HepG2 (cell line): ENCODE measurements around the gene TMEM129. TPM values are rescaled to one million over a fixed set of nuclear protein-coding genes. Genes with fewer than 3 reads are reported as not detected.
A peak's percentile ranks its signal among the peaks of the same experiment; 100 is the strongest.

Experiments used
- ATAC-seq: fragments of 200-7000 bp; cut with Tn5 transposase; 3 replicates; pipeline ENCODE4 v1.9.1; 2020; ENCODE audit warnings: mild to moderate bottlenecking, moderate library complexity
- BruUV-seq: library from RNA; stranded (reverse); fragments of 400-500 nt; replicated peaks from 2 replicates; lab custom pipeline; 2021; lab: Mats Ljungman, UMichigan
- CTCF ChIA-PET: fragments of 300-600 bp; formaldehyde crosslinking; extraction: SDS; loops from one replicate; lab custom pipeline; 2021; ENCODE audit warnings: low total read pairs, inconsistent platforms, low intra/inter-chr PET ratio; lab: Yijun Ruan, JAX
- POLR2A ChIA-PET: fragments of 350-600 bp; sonication (Branson Sonifier 250); formaldehyde crosslinking; loops from one replicate; lab custom pipeline; 2020; ENCODE audit warnings: antibody characterized with exemption, inconsistent platforms; lab: Yijun Ruan, JAX
- DNase-seq: peaks from one replicate; pipeline ENCODE4 v3.0.0-alpha.2; 2015; ENCODE audit warnings: low spot score
- FAIRE-seq: peaks from 3 replicates; lab custom pipeline; 2011; peaks lifted over from hg19 to GRCh38; lab: Jason Lieb, UNC
- H2AFZ ChIP-seq: one replicate; pipeline ENCODE4 v1.6.1; 2011; ENCODE audit warnings: low read length, inconsistent platforms
- H3K27ac ChIP-seq: fragments of 300-600 bp; 3 replicates; pipeline ENCODE4 v1.8.0; 2011; ENCODE audit warnings: mixed run types, mild to moderate bottlenecking, mixed read lengths, low read length, inconsistent platforms; ENCODE audit not compliant: insufficient read depth; ENCODE audit errors: extremely low read length
- H3K27me3 ChIP-seq, 2 experiments: fragments of 200-600 bp in 1 of 2; 2 replicates in 1 of 2; 3 replicates in 1 of 2; pipeline versions ENCODE4 v1.6.0 to v1.8.0; 2011; ENCODE audit warnings: low read length in 2 of 2, mild to moderate bottlenecking in 2 of 2, moderate library complexity in 2 of 2, inconsistent platforms in 1 of 2; ENCODE audit not compliant: insufficient read depth in 2 of 2, control insufficient read depth in 1 of 2
- H3K36me3 ChIP-seq, 2 experiments: fragments of 200-600 bp in 1 of 2; replicated peaks in 1 of 2; 2 replicates in 1 of 2; 3 replicates in 1 of 2; pipeline versions ENCODE4 v1.5.1 to v1.8.0; 2011; ENCODE audit warnings: low read length in 2 of 2, inconsistent platforms in 1 of 2; ENCODE audit not compliant: insufficient read depth in 2 of 2, control insufficient read depth in 1 of 2
- H3K4me1 ChIP-seq: 2 replicates; pipeline ENCODE4 v1.5.1; 2012; ENCODE audit warnings: low read length, inconsistent platforms; ENCODE audit not compliant: insufficient read depth
- H3K4me2 ChIP-seq: 2 replicates; pipeline ENCODE4 v1.6.0; 2011; ENCODE audit warnings: low read depth, low read length, inconsistent platforms
- H3K4me3 ChIP-seq, 3 experiments: fragments of 200-600 bp in 1 of 3; sonication (generic), shearing (Covaris generic) in 1 of 3; replicated peaks in 1 of 3; 2 replicates each; pipeline ENCODE4 v1.5.1; 2011 to 2016; ENCODE audit warnings: low read length in 3 of 3, inconsistent platforms in 2 of 3, low read depth in 2 of 3, mild to moderate bottlenecking in 2 of 3, control low read depth in 1 of 3, mixed read lengths in 1 of 3; ENCODE audit not compliant: insufficient read depth in 1 of 3
- H3K79me2 ChIP-seq: one replicate; pipeline ENCODE4 v1.6.1; 2011; ENCODE audit warnings: low read length, inconsistent platforms; ENCODE audit not compliant: insufficient read depth
- H3K9ac ChIP-seq: 2 replicates; pipeline ENCODE4 v1.6.0; 2011; ENCODE audit warnings: mild to moderate bottlenecking, low read depth, low read length, inconsistent platforms; ENCODE audit not compliant: insufficient read depth
- H3K9me3 ChIP-seq: 2 replicates; pipeline ENCODE4 v1.5.1; 2012; ENCODE audit warnings: mild to moderate bottlenecking, low read length
- H4K20me1 ChIP-seq: 2 replicates; pipeline ENCODE4 v1.6.0; 2011; ENCODE audit warnings: inconsistent platforms, mild to moderate bottlenecking, low read length, moderate library complexity; ENCODE audit not compliant: insufficient read depth
- GABPB1 ChIP-seq: IDR thresholded peaks from 2 replicates; pipeline ENCODE4 v1.6.1; 2016; ENCODE audit warnings: mild to moderate bottlenecking, missing genetic modification reagents, moderate library complexity, missing compliant biosample characterization
- GATAD1 ChIP-seq: IDR thresholded peaks from 2 replicates; pipeline ENCODE4 v1.6.1; 2016; ENCODE audit warnings: missing genetic modification reagents, missing compliant biosample characterization
- SMC3 ChIP-seq: IDR thresholded peaks from 2 replicates; pipeline ENCODE4 v1.6.1; 2011; ENCODE audit warnings: low read length, improper control_type of control experiment
- ZEB1 ChIP-seq: IDR thresholded peaks from 2 replicates; pipeline ENCODE4 v1.6.1; 2012; ENCODE audit warnings: mild to moderate bottlenecking, low read depth, inconsistent platforms; ENCODE audit not compliant: insufficient replicate concordance
- ZNF136 ChIP-seq: sonication (generic); formaldehyde crosslinking; IDR thresholded peaks from 2 replicates; pipeline ENCODE4 v1.8.1; 2022; ENCODE audit warnings: low read depth, mild to moderate bottlenecking, moderate library complexity, missing genetic modification reagents
- ZNF260 ChIP-seq: sonication (generic); formaldehyde crosslinking; IDR thresholded peaks from 2 replicates; pipeline ENCODE4 v1.4.0; 2020; ENCODE audit warnings: missing genetic modification reagents, low read depth, mild to moderate bottlenecking, borderline replicate concordance
- ZNF709 ChIP-seq: sonication (generic); formaldehyde crosslinking; IDR thresholded peaks from 2 replicates; pipeline ENCODE4 v1.5.0; 2020; ENCODE audit warnings: mild to moderate bottlenecking, missing genetic modification reagents
- WGBS: methylation state at CpG from one replicate; pipeline ENCODE4 v1.1.6; 2017; ENCODE audit warnings: low lambda C conversion rate; 5-methylcytosine and 5-hydroxymethylcytosine counted together
- in situ Hi-C: cut with HindIII; loops from 2 replicates; pipeline ENCODE4 v1.10.0; 2017; ENCODE audit warnings: low pct_unique_long_range_greater_than_20kb; ENCODE audit not compliant: extremely low pct_ligation_motif_present
- intact Hi-C: fragments of 100-400 bp; cut with micrococcal nuclease; formaldehyde crosslinking; loops from one replicate; pipeline ENCODE4 v1.10.0; 2022; ENCODE audit not compliant: unreplicated experiment
- polyA plus RNA-seq, 8 experiments: library from polyadenylated mRNA; depleted of rRNA in 3 of 8; stranded (reverse) in 7 of 8; unstranded in 1 of 8; fragments of >200 nt; fragmentation: Illumina TruSeq in 4 of 8; extraction: Trizol in 4 of 8; gene quantifications; 2 replicates each; pipeline versions ENCODE4 v1.2.1 to v1.2.3, GENCODE V29; 2011 to 2016; ENCODE audit warnings: low read depth in 4 of 8, missing spikeins in 1 of 8, mixed read lengths in 1 of 8; ENCODE audit not compliant: insufficient read depth in 1 of 8
- total RNA-seq, 5 experiments: library from RNA; depleted of rRNA; stranded (reverse); fragments of >200 nt; fragmentation: Illumina TruSeq; extraction: Trizol; gene quantifications; 2 replicates each; pipeline ENCODE4 v1.2.3, GENCODE V29; 2016; ENCODE audit warnings: low read depth in 1 of 5
- TF ChIP-seq, protein P1 (sequence below), 2 experiments: sonication (generic) in 1 of 2; formaldehyde crosslinking in 1 of 2; IDR thresholded peaks; 2 replicates each; pipeline versions ENCODE4 v1.5.1 to v1.6.1; 2011 to 2020; ENCODE audit warnings: borderline replicate concordance in 1 of 2, low read depth in 1 of 2, low read length in 1 of 2, mild to moderate bottlenecking in 1 of 2, missing genetic modification reagents in 1 of 2, moderate library complexity in 1 of 2
- TF ChIP-seq, protein P2 (sequence below): IDR thresholded peaks from 2 replicates; pipeline ENCODE4 v1.6.1; 2016; ENCODE audit warnings: missing compliant biosample characterization, missing genetic modification reagents, borderline replicate concordance

The TMEM129 gene
- total and polyA plus RNA-seq, 2 of the 13 experiments (the other 11 are each of a cell fraction or from before 2014, with no cell fraction given) = 19.0 to 25.8 TPM

- TF ChIP-seq ZEB1 (no peak), SMC3 (peak; percentile 91), GATAD1 (CRISPR knock-in tag) (no peak)
- TF ChIP-seq, protein P1, sequence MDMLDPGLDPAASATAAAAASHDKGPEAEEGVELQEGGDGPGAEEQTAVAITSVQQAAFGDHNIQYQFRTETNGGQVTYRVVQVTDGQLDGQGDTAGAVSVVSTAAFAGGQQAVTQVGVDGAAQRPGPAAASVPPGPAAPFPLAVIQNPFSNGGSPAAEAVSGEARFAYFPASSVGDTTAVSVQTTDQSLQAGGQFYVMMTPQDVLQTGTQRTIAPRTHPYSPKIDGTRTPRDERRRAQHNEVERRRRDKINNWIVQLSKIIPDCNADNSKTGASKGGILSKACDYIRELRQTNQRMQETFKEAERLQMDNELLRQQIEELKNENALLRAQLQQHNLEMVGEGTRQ (IDR thresholded peaks at IDR 0.05; ENCODE audit: low read depth, low read length) = no peak
- TF ChIP-seq, protein P1 (CRISPR knock-in tag; IDR thresholded peaks at IDR 0.05; ENCODE audit: borderline replicate concordance) = no peak
- TF ChIP-seq, all 625 proteins: peak for 39
Observed at GRCh38 chr4:1693131-1693896, 27.8 kb downstream of the TMEM129 start (continued).

DNA sequence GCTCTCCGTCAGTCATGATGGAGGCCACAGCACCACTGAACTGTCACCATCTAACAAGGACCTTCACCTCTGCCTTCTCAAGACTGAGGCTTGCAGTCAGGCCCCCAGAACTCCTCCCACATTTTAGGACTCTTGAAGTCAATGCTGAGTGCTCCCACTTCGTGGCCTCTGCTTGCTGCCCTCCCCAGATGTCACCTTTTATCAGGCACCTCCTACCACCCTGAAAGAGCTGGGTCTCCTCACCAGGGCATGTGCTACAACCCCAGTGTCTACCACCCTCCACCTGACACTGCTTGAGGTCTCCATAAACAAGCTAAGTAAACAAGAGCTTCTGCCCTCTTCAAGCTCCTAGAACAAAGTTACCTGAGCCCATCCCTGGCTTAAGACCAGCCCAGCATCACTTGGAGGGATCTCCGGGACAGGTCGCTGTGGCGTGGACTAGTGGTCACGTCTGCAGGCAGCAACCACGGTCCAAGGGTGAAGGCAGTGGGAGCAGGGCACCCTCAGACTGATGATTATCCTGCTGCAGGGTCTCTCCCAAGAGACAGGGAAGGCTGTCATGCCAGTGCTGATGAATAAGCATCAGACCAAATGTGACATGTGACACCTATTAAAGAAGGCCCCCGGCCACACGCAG, 29.3 kb downstream of the TMEM129 start:
- H3K4me2 ChIP-seq = no peak overlapping the region
- POLR2A ChIA-PET = interaction anchor here (1.2 kb wide), 1 partner anchor 17 kb away, joined by 3 read pairs; no protein-coding TSS in a partner anchor
- H3K27ac ChIP-seq = no peak overlapping the region
- intact Hi-C loops (no loop called here), in situ Hi-C loops (loop anchor here (5.0 kb wide), 1 partner anchor 35 kb away; no protein-coding TSS in a partner anchor)
- peaks cover 2% of the 10 kb centered on the region; the same call in 1 of the 2 replicates for H4K20me1 ChIP-seq
- 75% methylated on average over 4 of the region's 9 CpGs for WGBS
- no peak for FAIRE-seq
- H3K4me1 ChIP-seq = no peaks in the 10 kb centered on the region
- BruUV-seq = no TSS peak
- no peaks in the 10 kb centered on the region for H3K27me3 ChIP-seq
- no peaks in the 10 kb centered on the region for H3K9me3 ChIP-seq
- peaks cover 16 to 56% of the 10 kb centered on the region in 2 experiments for H3K36me3 ChIP-seq
- no peaks in the 10 kb centered on the region for H3K79me2 ChIP-seq
- no peak for DNase-seq
- no peak overlapping the region for H3K4me3 ChIP-seq
- no peak for ATAC-seq
- no peak overlapping the region for H2AFZ ChIP-seq
- TF ChIP-seq, protein P2, sequence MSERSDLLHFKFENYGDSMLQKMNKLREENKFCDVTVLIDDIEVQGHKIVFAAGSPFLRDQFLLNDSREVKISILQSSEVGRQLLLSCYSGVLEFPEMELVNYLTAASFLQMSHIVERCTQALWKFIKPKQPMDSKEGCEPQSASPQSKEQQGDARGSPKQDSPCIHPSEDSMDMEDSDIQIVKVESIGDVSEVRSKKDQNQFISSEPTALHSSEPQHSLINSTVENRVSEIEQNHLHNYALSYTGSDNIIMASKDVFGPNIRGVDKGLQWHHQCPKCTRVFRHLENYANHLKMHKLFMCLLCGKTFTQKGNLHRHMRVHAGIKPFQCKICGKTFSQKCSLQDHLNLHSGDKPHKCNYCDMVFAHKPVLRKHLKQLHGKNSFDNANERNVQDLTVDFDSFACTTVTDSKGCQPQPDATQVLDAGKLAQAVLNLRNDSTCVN (CRISPR knock-in tag) = no peak
- TF ChIP-seq ZNF709 = no peak
- TF ChIP-seq ZNF260 = no peak
- TF ChIP-seq ZNF136 = no peak
- TF ChIP-seq GABPB1 (CRISPR knock-in tag) = no peak
- TF ChIP-seq, all 625 proteins: peak for 0
- CTCF ChIA-PET = interaction anchor here (2.5 kb wide), 1 partner anchor 38 kb away, joined by 15 read pairs; no protein-coding TSS in a partner anchor
- H3K9ac ChIP-seq = no peak overlapping the region
